NB4 (cell line): ENCODE data around the gene KAZN.

Experiments
- CTCF ChIP-seq: IDR thresholded peaks from one replicate; pipeline ENCODE4 v1.5.1; 2012; ENCODE audit warnings: low read depth, low read length
- MAX ChIP-seq: IDR thresholded peaks from 2 replicates; pipeline ENCODE4 v1.6.1; 2011; ENCODE audit warnings: low read depth, low read length

- TF ChIP-seq CTCF: no peak
- TF ChIP-seq MAX: no peak
Measured at GRCh38 chr1:14580986-14581385, 17.5 kb upstream of the KAZN start.
